SU-DHL-6 (cell line): ENCODE data around the gene PTPRG.

Experiments used
- H2AFZ ChIP-seq: fragments of 200-600 bp; sonication (generic); 2 replicates; pipeline ENCODE4 v1.6.1; 2014; ENCODE audit warnings: low read depth, mild to moderate bottlenecking, moderate library complexity, mixed read lengths, antibody characterized with exemption, low read length; ENCODE audit not compliant: severe bottlenecking
- H3F3A ChIP-seq: fragments of 200-600 bp; shearing (Covaris generic); 2 replicates; pipeline ENCODE4 v1.6.0; 2016; ENCODE audit warnings: antibody characterized with exemption, mild to moderate bottlenecking; ENCODE audit not compliant: insufficient read depth
- H3K27ac ChIP-seq: fragments of 200-600 bp; sonication (generic); 2 replicates; pipeline ENCODE4 v1.5.1; 2016; ENCODE audit warnings: low read depth, mild to moderate bottlenecking, low read length, moderate library complexity, mixed read lengths
- H3K27me3 ChIP-seq: fragments of 200-600 bp; sonication (generic), shearing (Covaris generic); 2 replicates; pipeline ENCODE4 v1.6.0; 2014; ENCODE audit warnings: mild to moderate bottlenecking, low read length
- H3K36me3 ChIP-seq: fragments of 200-600 bp; sonication (generic); 2 replicates; pipeline ENCODE4 v1.6.1; 2014; ENCODE audit warnings: mild to moderate bottlenecking, low read length, mixed read lengths
- H3K4me2 ChIP-seq: fragments of 300-600, 200-600 bp; shearing (Covaris generic), sonication (generic); 2 replicates; pipeline ENCODE4 v1.6.0; 2014; ENCODE audit warnings: low read length, low read depth, mild to moderate bottlenecking; ENCODE audit not compliant: poor library complexity, severe bottlenecking
- H3K4me3 ChIP-seq: fragments of 200-600 bp; sonication (generic); 2 replicates; pipeline ENCODE4 v1.5.1; 2014; ENCODE audit warnings: antibody characterized with exemption, low read length, mild to moderate bottlenecking, mixed read lengths; ENCODE audit not compliant: insufficient read depth, poor library complexity, severe bottlenecking
- H3K79me2 ChIP-seq: fragments of 200-600 bp; sonication (generic); 2 replicates; pipeline ENCODE4 v1.6.1; 2014; ENCODE audit warnings: mild to moderate bottlenecking, low read length, moderate library complexity; ENCODE audit not compliant: insufficient read depth
- H3K9ac ChIP-seq: fragments of 200-600 bp; sonication (generic); 2 replicates; pipeline ENCODE4 v1.7.0; 2014; ENCODE audit warnings: mild to moderate bottlenecking, low read length
- H3K9me2 ChIP-seq: fragments of 200-600 bp; sonication (generic); replicated peaks from 2 replicates; pipeline ENCODE4 v1.6.1; 2014; ENCODE audit warnings: low read length; ENCODE audit not compliant: insufficient read depth
- H3K9me3 ChIP-seq: fragments of 200-600 bp; sonication (generic); 2 replicates; pipeline ENCODE4 v1.6.1; 2014; ENCODE audit warnings: low read length, mixed read lengths; ENCODE audit not compliant: insufficient read depth
- H4K20me1 ChIP-seq: fragments of 200-600 bp; sonication (generic); 2 replicates; pipeline ENCODE4 v1.6.1; 2014; ENCODE audit warnings: low read depth, mild to moderate bottlenecking, antibody characterized with exemption, low read length, moderate library complexity, mixed read lengths
- EZH2phosphoT487 ChIP-seq: fragments of 200-600 bp; sonication (generic), shearing (Covaris generic); conservative IDR thresholded peaks from 2 replicates; pipeline ENCODE4 v1.6.1; 2018; ENCODE audit warnings: mild to moderate bottlenecking, antibody characterized with exemption, low read length, moderate library complexity, mixed read lengths
- TF ChIP-seq, protein P1 (sequence below): fragments of 200-600 bp; sonication (generic); IDR thresholded peaks from one replicate; pipeline ENCODE4 v1.5.1; 2017; ENCODE audit warnings: antibody characterized with exemption, mild to moderate bottlenecking, low read length, moderate library complexity; ENCODE audit not compliant: insufficient read depth, poor library complexity, severe bottlenecking

The PTPRG gene

DNA sequence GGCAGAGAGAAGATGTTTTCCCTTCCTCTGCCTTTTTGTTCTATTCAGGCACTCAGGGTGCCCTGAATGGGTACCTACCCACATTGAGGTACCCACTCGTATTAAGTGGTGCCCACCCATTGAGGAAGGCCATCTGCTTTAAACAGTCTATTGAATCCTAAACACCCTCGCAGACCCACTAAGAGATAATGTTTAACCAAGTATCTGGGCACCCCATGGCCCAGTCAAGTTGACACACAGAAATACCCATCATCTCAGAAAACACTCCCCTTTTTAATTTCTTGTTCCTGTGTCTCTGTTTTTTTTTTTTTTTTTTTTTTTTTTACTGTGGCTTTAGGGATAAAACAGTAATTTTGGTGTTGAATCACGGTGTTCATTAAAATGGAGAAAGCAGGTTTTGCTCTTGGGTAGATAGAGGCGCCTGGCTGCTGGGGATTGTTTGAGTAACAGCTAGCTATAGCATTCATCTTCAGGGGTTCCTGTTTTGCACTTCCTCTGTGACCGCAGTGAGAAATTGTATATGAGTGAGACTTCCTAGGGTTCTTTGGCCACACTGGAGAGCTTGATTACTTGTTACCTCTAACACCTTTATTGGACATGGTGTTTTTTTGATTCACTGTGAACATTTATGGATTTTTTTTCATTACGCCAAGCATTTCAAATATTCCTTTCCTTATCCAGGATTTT lies 259.1 kb downstream of the PTPRG start:
- Histone ChIP-seq H3K9ac (no peak overlapping the region), H4K20me1 (no peaks in the 10 kb centered on the region), H3K4me3 (no peak overlapping the region), H3K27me3 (no peaks in the 10 kb centered on the region), H3K4me2 (no peak overlapping the region), H3K9me2 (no peaks in the 10 kb centered on the region), H3K79me2 (no peaks in the 10 kb centered on the region), H3F3A (no peaks in the 10 kb centered on the region), H2AFZ (no peak overlapping the region), H3K27ac (no peak overlapping the region), H3K36me3 (no peaks in the 10 kb centered on the region), H3K9me3 (no peaks in the 10 kb centered on the region)
- TF ChIP-seq, protein P1, sequence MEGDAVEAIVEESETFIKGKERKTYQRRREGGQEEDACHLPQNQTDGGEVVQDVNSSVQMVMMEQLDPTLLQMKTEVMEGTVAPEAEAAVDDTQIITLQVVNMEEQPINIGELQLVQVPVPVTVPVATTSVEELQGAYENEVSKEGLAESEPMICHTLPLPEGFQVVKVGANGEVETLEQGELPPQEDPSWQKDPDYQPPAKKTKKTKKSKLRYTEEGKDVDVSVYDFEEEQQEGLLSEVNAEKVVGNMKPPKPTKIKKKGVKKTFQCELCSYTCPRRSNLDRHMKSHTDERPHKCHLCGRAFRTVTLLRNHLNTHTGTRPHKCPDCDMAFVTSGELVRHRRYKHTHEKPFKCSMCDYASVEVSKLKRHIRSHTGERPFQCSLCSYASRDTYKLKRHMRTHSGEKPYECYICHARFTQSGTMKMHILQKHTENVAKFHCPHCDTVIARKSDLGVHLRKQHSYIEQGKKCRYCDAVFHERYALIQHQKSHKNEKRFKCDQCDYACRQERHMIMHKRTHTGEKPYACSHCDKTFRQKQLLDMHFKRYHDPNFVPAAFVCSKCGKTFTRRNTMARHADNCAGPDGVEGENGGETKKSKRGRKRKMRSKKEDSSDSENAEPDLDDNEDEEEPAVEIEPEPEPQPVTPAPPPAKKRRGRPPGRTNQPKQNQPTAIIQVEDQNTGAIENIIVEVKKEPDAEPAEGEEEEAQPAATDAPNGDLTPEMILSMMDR: no peak
- TF ChIP-seq EZH2phosphoT487: no peak

GRCh38 chr3:61821823-61822251 lies 260.5 kb downstream of the PTPRG start:
- Histone ChIP-seq H3K9ac (no peak overlapping the region), H3K27ac (no peak overlapping the region), H3K79me2 (no peaks in the 10 kb centered on the region), H4K20me1 (no peaks in the 10 kb centered on the region), H3K9me2 (no peaks in the 10 kb centered on the region), H3K27me3 (no peaks in the 10 kb centered on the region), H3K36me3 (no peaks in the 10 kb centered on the region), H3F3A (no peaks in the 10 kb centered on the region), H3K4me2 (no peak overlapping the region), H2AFZ (no peak overlapping the region), H3K4me3 (no peak overlapping the region), H3K9me3 (no peaks in the 10 kb centered on the region)
- TF ChIP-seq, protein P1: no peak
- no peak for TF ChIP-seq EZH2phosphoT487

DNA sequence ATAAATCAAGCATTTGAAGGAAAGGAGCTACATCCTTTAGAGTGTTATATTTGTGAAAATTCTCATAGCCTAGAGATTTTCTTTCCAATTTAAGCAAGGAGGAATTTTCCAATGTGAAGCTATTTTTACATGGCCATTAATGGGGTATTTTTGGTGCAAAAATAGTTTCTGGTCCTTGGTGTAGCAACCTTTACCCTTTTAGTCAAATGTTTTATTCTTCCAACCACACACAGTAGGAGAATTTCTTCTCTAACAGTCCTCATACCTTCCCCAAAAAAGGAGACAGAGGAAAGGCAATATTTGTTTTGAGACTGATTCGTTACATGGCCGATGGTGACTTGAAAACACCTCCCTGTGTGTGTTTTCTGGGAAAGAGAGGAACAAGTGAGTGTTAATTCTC lies 261.2 kb downstream of the PTPRG start:
- Histone ChIP-seq H3K9me3 (no peaks in the 10 kb centered on the region), H2AFZ (no peak overlapping the region), H3K36me3 (no peaks in the 10 kb centered on the region), H3K9me2 (no peaks in the 10 kb centered on the region), H4K20me1 (no peaks in the 10 kb centered on the region), H3K9ac (no peak overlapping the region), H3F3A (no peaks in the 10 kb centered on the region), H3K4me3 (no peak overlapping the region), H3K79me2 (no peaks in the 10 kb centered on the region), H3K4me2 (no peak overlapping the region), H3K27ac (no peak overlapping the region), H3K27me3 (no peaks in the 10 kb centered on the region)
- no peak for TF ChIP-seq EZH2phosphoT487
- TF ChIP-seq, protein P1: no peak
